HepG2 (cell line): ENCODE results near the gene PHF13. TPM values are rescaled to one million over a fixed set of nuclear protein-coding genes. Genes with fewer than 3 reads are reported as not detected.

Source experiments
- FOXC1 ChIP-seq: sonication (generic); formaldehyde crosslinking; IDR thresholded peaks from 2 replicates; pipeline ENCODE4 v1.8.0; 2022; ENCODE audit warnings: mild to moderate bottlenecking, missing genetic modification reagents, borderline replicate concordance
- GPN1 ChIP-seq: sonication (generic); formaldehyde crosslinking; IDR thresholded peaks from 2 replicates; pipeline ENCODE4 v1.5.1; 2020; ENCODE audit warnings: missing genetic modification reagents, borderline replicate concordance
- HNF4A ChIP-seq: sonication (generic); formaldehyde crosslinking; IDR thresholded peaks from 2 replicates; pipeline ENCODE4 v1.4.0; 2020; ENCODE audit warnings: missing genetic modification reagents
- KDM5A ChIP-seq: fragments of 200-600 bp; sonication (generic); IDR thresholded peaks from 2 replicates; pipeline ENCODE4 v1.7.0; 2018; ENCODE audit warnings: antibody characterized with exemption, mild to moderate bottlenecking, low read length, borderline replicate concordance
- KDM6A ChIP-seq: IDR thresholded peaks from 2 replicates; pipeline ENCODE4 v1.6.1; 2016; ENCODE audit warnings: low read depth
- MTA1 ChIP-seq: sonication (generic); formaldehyde crosslinking; IDR thresholded peaks from 2 replicates; pipeline ENCODE4 v1.4.0; 2020; ENCODE audit warnings: missing genetic modification reagents, mild to moderate bottlenecking, borderline replicate concordance
- NFKB2 ChIP-seq: sonication (generic); formaldehyde crosslinking; IDR thresholded peaks from 2 replicates; pipeline ENCODE4 v1.4.0; 2020; ENCODE audit warnings: missing genetic modification reagents, borderline replicate concordance
- RAD21 ChIP-seq: fragments of 450-650 bp; formaldehyde crosslinking; IDR thresholded peaks from 2 replicates; pipeline ENCODE4 v1.5.0; 2020; ENCODE audit warnings: mild to moderate bottlenecking
- SAP130 ChIP-seq: IDR thresholded peaks from 2 replicates; pipeline ENCODE4 v1.6.1; 2016; ENCODE audit warnings: low read depth
- SATB2 ChIP-seq: sonication (generic); formaldehyde crosslinking; IDR thresholded peaks from 2 replicates; pipeline ENCODE4 v1.5.0; 2020; ENCODE audit warnings: missing genetic modification reagents
- STAT5B ChIP-seq: sonication (generic); formaldehyde crosslinking; IDR thresholded peaks from 2 replicates; pipeline ENCODE4 v1.4.0; 2020; ENCODE audit warnings: missing genetic modification reagents
- TAF15 ChIP-seq: fragments of 200-400 bp; formaldehyde crosslinking; IDR thresholded peaks from one replicate; pipeline ENCODE4 v1.6.1; 2018; ENCODE audit warnings: mild to moderate bottlenecking, low read depth, low read length; ENCODE audit not compliant: poor library complexity, severe bottlenecking
- TBP ChIP-seq: sonication (generic); formaldehyde crosslinking; IDR thresholded peaks from 2 replicates; pipeline ENCODE4 v1.5.0; 2020; ENCODE audit warnings: missing genetic modification reagents
- U2AF2 ChIP-seq: fragments of 200-400 bp; formaldehyde crosslinking; IDR thresholded peaks from 2 replicates; pipeline ENCODE4 v1.6.1; 2017; ENCODE audit warnings: low read depth, mild to moderate bottlenecking, low read length
- YY1 ChIP-seq: IDR thresholded peaks from 2 replicates; pipeline ENCODE4 v1.6.1; 2011; ENCODE audit warnings: low read length, low read depth, moderate library complexity, mild to moderate bottlenecking; ENCODE audit not compliant: insufficient read depth, insufficient replicate concordance
- ZBTB7B ChIP-seq: sonication (generic); formaldehyde crosslinking; IDR thresholded peaks from 2 replicates; pipeline ENCODE4 v1.4.0; 2020; ENCODE audit warnings: missing genetic modification reagents
- ZFP36L1 ChIP-seq: sonication (generic); formaldehyde crosslinking; IDR thresholded peaks from 2 replicates; pipeline ENCODE4 v1.8.0; 2022; ENCODE audit warnings: mild to moderate bottlenecking, missing genetic modification reagents, moderate library complexity
- ZNF263 ChIP-seq: sonication (generic); formaldehyde crosslinking; IDR thresholded peaks from 2 replicates; pipeline ENCODE4 v1.4.0; 2020; ENCODE audit warnings: missing genetic modification reagents
- ZNF335 ChIP-seq: sonication (generic); formaldehyde crosslinking; IDR thresholded peaks from 2 replicates; pipeline ENCODE4 v1.4.0; 2020; ENCODE audit warnings: missing genetic modification reagents
- ZNF674 ChIP-seq: sonication (generic); formaldehyde crosslinking; IDR thresholded peaks from 2 replicates; pipeline ENCODE4 v1.5.0; 2020; ENCODE audit warnings: low read depth, mild to moderate bottlenecking, missing genetic modification reagents
- ZNF737 ChIP-seq: sonication (generic); formaldehyde crosslinking; IDR thresholded peaks from 2 replicates; pipeline ENCODE4 v1.5.0; 2020; ENCODE audit warnings: missing genetic modification reagents, mild to moderate bottlenecking, borderline replicate concordance
- polyA plus RNA-seq, 8 experiments: library from polyadenylated mRNA; depleted of rRNA in 3 of 8; stranded (reverse) in 7 of 8; unstranded in 1 of 8; fragments of >200 nt; fragmentation: Illumina TruSeq in 4 of 8; extraction: Trizol in 4 of 8; gene quantifications; 2 replicates each; pipeline versions ENCODE4 v1.2.1 to v1.2.3, GENCODE V29; 2011 to 2016; ENCODE audit warnings: low read depth in 4 of 8, missing spikeins in 1 of 8, mixed read lengths in 1 of 8; ENCODE audit not compliant: insufficient read depth in 1 of 8
- total RNA-seq, 5 experiments: library from RNA; depleted of rRNA; stranded (reverse); fragments of >200 nt; fragmentation: Illumina TruSeq; extraction: Trizol; gene quantifications; 2 replicates each; pipeline ENCODE4 v1.2.3, GENCODE V29; 2016; ENCODE audit warnings: low read depth in 1 of 5
- TF ChIP-seq, protein P1 (sequence below): IDR thresholded peaks from 2 replicates; pipeline ENCODE4 v1.6.1; 2016
- TF ChIP-seq, protein P2 (sequence below): sonication (generic); formaldehyde crosslinking; IDR thresholded peaks from 2 replicates; pipeline ENCODE4 v1.4.0; 2020; ENCODE audit warnings: missing genetic modification reagents
- TF ChIP-seq, protein P3 (sequence below): sonication (generic); formaldehyde crosslinking; IDR thresholded peaks from 2 replicates; pipeline ENCODE4 v1.9.0; 2021; ENCODE audit warnings: missing genetic modification reagents, mild to moderate bottlenecking, borderline replicate concordance
- TF ChIP-seq, protein P4 (sequence below): sonication (generic); formaldehyde crosslinking; IDR thresholded peaks from 2 replicates; pipeline ENCODE4 v1.4.0; 2020; ENCODE audit warnings: missing genetic modification reagents

PHF13 gene
- total and polyA plus RNA-seq, 2 of the 13 experiments (the other 11 are each of a cell fraction or from before 2014, with no cell fraction given), result 4.7 to 7.4 TPM

DNA sequence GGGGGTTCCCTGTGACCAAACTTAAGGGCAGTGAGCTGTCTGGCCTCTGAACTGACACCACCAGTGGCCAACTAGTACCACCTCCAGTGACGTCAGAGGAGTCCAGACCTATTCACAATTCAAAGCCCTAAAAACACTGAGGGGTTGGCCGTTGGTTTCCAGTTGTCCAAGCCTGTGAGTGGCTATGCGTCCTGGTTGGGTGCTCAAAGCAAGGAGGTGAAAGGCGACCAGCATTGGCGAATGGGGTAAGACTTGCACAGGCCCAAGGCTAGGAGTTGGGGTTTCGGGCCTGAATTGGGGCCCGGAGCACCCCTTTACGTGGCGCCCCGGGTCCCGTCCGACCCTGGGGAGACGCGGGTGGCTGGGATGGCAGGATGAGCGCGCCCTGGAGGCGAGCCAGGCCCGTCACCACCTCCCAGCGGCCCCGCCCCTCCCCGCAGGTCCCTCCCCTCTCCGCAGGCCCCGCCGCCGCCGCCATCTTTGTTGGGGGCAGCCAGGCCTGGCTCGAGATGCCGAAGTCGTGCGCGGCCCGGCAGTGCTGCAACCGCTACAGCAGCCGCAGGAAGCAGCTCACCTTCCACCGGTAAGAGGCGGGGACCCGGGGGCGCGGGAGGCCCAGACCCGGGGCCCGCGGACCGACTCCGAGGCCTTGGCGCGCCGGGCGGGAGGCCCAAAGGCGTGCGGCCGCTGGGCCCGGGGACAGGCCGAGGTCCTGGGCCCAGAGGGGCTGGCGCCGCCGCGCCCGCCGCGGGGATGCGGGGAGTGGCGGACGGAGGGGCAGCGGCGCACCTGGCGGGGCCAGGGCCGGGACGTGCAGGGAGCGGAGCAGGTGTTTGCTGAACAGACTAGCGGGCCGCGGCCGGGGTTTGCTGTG, 11.4 kb downstream of the PHF13 start, which contains the start of gene THAP3 (continued):
- peak; percentile 98 for TF ChIP-seq YY1
- no peak for TF ChIP-seq TAF15
- TF ChIP-seq, protein P1, sequence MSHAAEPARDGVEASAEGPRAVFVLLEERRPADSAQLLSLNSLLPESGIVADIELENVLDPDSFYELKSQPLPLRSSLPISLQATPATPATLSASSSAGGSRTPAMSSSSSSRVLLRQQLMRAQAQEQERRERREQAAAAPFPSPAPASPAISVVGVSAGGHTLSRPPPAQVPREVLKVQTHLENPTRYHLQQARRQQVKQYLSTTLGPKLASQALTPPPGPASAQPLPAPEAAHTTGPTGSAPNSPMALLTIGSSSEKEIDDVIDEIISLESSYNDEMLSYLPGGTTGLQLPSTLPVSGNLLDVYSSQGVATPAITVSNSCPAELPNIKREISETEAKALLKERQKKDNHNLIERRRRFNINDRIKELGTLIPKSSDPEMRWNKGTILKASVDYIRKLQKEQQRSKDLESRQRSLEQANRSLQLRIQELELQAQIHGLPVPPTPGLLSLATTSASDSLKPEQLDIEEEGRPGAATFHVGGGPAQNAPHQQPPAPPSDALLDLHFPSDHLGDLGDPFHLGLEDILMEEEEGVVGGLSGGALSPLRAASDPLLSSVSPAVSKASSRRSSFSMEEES (CRISPR knock-in tag), result no peak
- TF ChIP-seq HNF4A, result no peak
- no peak for TF ChIP-seq KDM6A (CRISPR knock-in tag)
- TF ChIP-seq, protein P2, sequence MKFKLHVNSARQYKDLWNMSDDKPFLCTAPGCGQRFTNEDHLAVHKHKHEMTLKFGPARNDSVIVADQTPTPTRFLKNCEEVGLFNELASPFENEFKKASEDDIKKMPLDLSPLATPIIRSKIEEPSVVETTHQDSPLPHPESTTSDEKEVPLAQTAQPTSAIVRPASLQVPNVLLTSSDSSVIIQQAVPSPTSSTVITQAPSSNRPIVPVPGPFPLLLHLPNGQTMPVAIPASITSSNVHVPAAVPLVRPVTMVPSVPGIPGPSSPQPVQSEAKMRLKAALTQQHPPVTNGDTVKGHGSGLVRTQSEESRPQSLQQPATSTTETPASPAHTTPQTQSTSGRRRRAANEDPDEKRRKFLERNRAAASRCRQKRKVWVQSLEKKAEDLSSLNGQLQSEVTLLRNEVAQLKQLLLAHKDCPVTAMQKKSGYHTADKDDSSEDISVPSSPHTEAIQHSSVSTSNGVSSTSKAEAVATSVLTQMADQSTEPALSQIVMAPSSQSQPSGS (CRISPR knock-in tag), result no peak
- no peak for TF ChIP-seq ZNF335
- no peak for TF ChIP-seq FOXC1 (CRISPR knock-in tag)
- TF ChIP-seq, protein P3, sequence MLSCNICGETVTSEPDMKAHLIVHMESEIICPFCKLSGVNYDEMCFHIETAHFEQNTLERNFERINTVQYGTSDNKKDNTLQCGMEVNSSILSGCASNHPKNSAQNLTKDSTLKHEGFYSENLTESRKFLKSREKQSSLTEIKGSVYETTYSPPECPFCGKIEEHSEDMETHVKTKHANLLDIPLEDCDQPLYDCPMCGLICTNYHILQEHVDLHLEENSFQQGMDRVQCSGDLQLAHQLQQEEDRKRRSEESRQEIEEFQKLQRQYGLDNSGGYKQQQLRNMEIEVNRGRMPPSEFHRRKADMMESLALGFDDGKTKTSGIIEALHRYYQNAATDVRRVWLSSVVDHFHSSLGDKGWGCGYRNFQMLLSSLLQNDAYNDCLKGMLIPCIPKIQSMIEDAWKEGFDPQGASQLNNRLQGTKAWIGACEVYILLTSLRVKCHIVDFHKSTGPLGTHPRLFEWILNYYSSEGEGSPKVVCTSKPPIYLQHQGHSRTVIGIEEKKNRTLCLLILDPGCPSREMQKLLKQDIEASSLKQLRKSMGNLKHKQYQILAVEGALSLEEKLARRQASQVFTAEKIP (CRISPR knock-in tag), result no peak
- TF ChIP-seq SAP130, result peak; percentile 70
- TF ChIP-seq, protein P4, sequence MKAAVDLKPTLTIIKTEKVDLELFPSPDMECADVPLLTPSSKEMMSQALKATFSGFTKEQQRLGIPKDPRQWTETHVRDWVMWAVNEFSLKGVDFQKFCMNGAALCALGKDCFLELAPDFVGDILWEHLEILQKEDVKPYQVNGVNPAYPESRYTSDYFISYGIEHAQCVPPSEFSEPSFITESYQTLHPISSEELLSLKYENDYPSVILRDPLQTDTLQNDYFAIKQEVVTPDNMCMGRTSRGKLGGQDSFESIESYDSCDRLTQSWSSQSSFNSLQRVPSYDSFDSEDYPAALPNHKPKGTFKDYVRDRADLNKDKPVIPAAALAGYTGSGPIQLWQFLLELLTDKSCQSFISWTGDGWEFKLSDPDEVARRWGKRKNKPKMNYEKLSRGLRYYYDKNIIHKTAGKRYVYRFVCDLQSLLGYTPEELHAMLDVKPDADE, result no peak
- peak; percentile 56; the same call in 1 of the 2 replicates for TF ChIP-seq STAT5B (CRISPR knock-in tag)
- TF ChIP-seq KDM5A, result no peak
- no peak for TF ChIP-seq ZFP36L1 (CRISPR knock-in tag)
- TF ChIP-seq U2AF2, result no peak
- peak; percentile 62; the same call in 1 of the 2 replicates for TF ChIP-seq NFKB2 (CRISPR knock-in tag)
- no peak for TF ChIP-seq ZNF674 (CRISPR knock-in tag)
- peak; percentile 21; the same call in 1 of the 2 replicates for TF ChIP-seq ZNF263
- no peak for TF ChIP-seq GPN1 (CRISPR knock-in tag)
- TF ChIP-seq TBP (CRISPR knock-in tag), result no peak
- peak; percentile 53; the same call in 1 of the 2 replicates for TF ChIP-seq MTA1 (CRISPR knock-in tag)
- peak; percentile 18; the same call in 1 of the 2 replicates for TF ChIP-seq RAD21 (CRISPR knock-in tag)
- no peak for TF ChIP-seq SATB2
- TF ChIP-seq ZNF737, result peak; percentile 88; the same call in 1 of the 2 replicates
- no peak for TF ChIP-seq ZBTB7B
